GM19395 (cell line): ENCODE results near the gene PLTP.

Experiments used
- ATAC-seq: cut with Tn5 transposase; IDR thresholded peaks from one replicate; pipeline ENCODE4 v1.9.1; 2021; ENCODE audit warnings: mild to moderate bottlenecking, moderate library complexity; ENCODE audit not compliant: unreplicated experiment

Gene PLTP

GRCh38 chr20:45850926-45851325 is 61.0 kb downstream of the PLTP start:
- no peak for ATAC-seq

GRCh38 chr20:45850238-45850637 is 61.7 kb downstream of the PLTP start:
- no peak for ATAC-seq

GRCh38 chr20:45848969-45849582 is 62.9 kb downstream of the PLTP start:
- no peak for ATAC-seq
